ENCODE measurements around the gene ALDOC.
"Not testable (repeated sequence)": the region's sequence is repeated elsewhere in the genome, so short reads cannot be mapped to it uniquely, and the experiment has no call there.

ALDOC gene

GRCh38 chr17:28582513-28582912, 5.8 kb upstream of the ALDOC start:
- no peak for DNase-seq (ENCODE audit: low spot score)

GRCh38 chr17:28580959-28581358, 4.3 kb upstream of the ALDOC start:
- DNase-seq (ENCODE audit: low spot score): no peak

GRCh38 chr17:28579526-28579925, 2.8 kb upstream of the ALDOC start:
- no peak for DNase-seq (ENCODE audit: low spot score)

- no peak for DNase-seq (ENCODE audit: low spot score)
Measured at GRCh38 chr17:28578246-28579195, 1.8 kb upstream of the ALDOC start.

GRCh38 chr17:28577466-28577824, 750 bp upstream of the ALDOC start:
- no peak for DNase-seq (ENCODE audit: low spot score)

- not testable (repeated sequence) for DNase-seq (ENCODE audit: low spot score)
Measured at GRCh38 chr17:28576016-28576415, 679 bp downstream of the ALDOC start.

GRCh38 chr17:28575126-28575795, 1.4 kb downstream of the ALDOC start:
- DNase-seq (ENCODE audit: low spot score): no peak

GRCh38 chr17:28574526-28574925, 2.2 kb downstream of the ALDOC start:
- DNase-seq (ENCODE audit: low spot score): no peak

- DNase-seq (ENCODE audit: low spot score): no peak
Measured at GRCh38 chr17:28573966-28574480, 2.7 kb downstream of the ALDOC start.

- DNase-seq (ENCODE audit: low spot score): no peak
Measured at GRCh38 chr17:28573521-28573920, 3.2 kb downstream of the ALDOC start.

GRCh38 chr17:28573040-28573380, 3.7 kb downstream of the ALDOC start:
- DNase-seq (ENCODE audit: low spot score): no peak

- DNase-seq (ENCODE audit: low spot score): no peak
Measured at GRCh38 chr17:28572259-28573039, 4.2 kb downstream of the ALDOC start.

GRCh38 chr17:28571361-28572122, 5.2 kb downstream of the ALDOC start, which contains the start of gene PIGS:
Gene PIGS (minus strand): TSS chr17:28571524. CDS start chr17:28571496, 28 bp downstream.
- peak; percentile 93 for DNase-seq (ENCODE audit: low spot score)

GRCh38 chr17:28570716-28571360, 5.9 kb downstream of the ALDOC start:
- peak; percentile 62 for DNase-seq (ENCODE audit: low spot score)

GRCh38 chr17:28569446-28569845, 7.2 kb downstream of the ALDOC start:
- DNase-seq (ENCODE audit: low spot score): no peak

- no peak for DNase-seq (ENCODE audit: low spot score)
Measured at GRCh38 chr17:28567604-28568003, 9.1 kb downstream of the ALDOC start.

GRCh38 chr17:28563475-28563874, 13.2 kb downstream of the ALDOC start:
- peak; percentile 43 for DNase-seq (ENCODE audit: low spot score)

- DNase-seq (ENCODE audit: low spot score): no peak
Measured at GRCh38 chr17:28555022-28555421, 21.7 kb downstream of the ALDOC start.

GRCh38 chr17:28554565-28554964, 22.1 kb downstream of the ALDOC start:
- peak; percentile 51 for DNase-seq (ENCODE audit: low spot score)

GRCh38 chr17:28553000-28553505, 23.6 kb downstream of the ALDOC start:
- DNase-seq (ENCODE audit: low spot score): no peak

Data from SW480 (cell line).